KOPT-K1 (cell line): ENCODE data around the gene PRSS2.
"Not testable (repeated sequence)": the region's sequence is repeated elsewhere in the genome, so short reads cannot be mapped to it uniquely, and the experiment has no call there.

ENCODE experiments used
- H3K27ac ChIP-seq: fragments of 200-600 bp; sonication (generic); 2 replicates; pipeline ENCODE4 v1.5.1; 2016; ENCODE audit warnings: antibody characterized with exemption, mild to moderate bottlenecking, low read depth, low read length; ENCODE audit not compliant: poor library complexity, severe bottlenecking
- H3K36me3 ChIP-seq: fragments of 200-600 bp; sonication (generic); 2 replicates; pipeline ENCODE4 v1.5.1; 2017; ENCODE audit warnings: antibody characterized with exemption, mild to moderate bottlenecking, low read length, moderate library complexity; ENCODE audit not compliant: insufficient read depth
- H3K9me3 ChIP-seq: fragments of 200-600 bp; sonication (generic); 2 replicates; pipeline ENCODE4 v1.5.1; 2017; ENCODE audit warnings: antibody characterized with exemption, low read length, mild to moderate bottlenecking; ENCODE audit not compliant: insufficient read depth, poor library complexity, severe bottlenecking

PRSS2 gene

DNA sequence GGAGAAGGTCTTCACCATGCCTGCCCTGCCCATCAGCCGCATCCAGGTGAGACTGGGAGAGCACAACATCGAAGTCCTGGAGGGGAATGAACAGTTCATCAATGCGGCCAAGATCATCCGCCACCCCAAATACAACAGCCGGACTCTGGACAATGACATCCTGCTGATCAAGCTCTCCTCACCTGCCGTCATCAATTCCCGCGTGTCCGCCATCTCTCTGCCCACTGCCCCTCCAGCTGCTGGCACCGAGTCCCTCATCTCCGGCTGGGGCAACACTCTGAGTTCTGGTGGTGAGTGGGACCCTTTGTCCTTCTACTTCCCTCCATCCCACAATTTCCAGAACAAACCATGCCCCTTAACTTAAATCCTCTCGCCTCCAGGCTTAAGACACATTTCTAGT, 2.5 kb downstream of the PRSS2 start:
- H3K27ac ChIP-seq = no peak overlapping the region
- H3K36me3 ChIP-seq = no peaks in the 10 kb centered on the region
- no peaks in the 10 kb centered on the region for H3K9me3 ChIP-seq

DNA sequence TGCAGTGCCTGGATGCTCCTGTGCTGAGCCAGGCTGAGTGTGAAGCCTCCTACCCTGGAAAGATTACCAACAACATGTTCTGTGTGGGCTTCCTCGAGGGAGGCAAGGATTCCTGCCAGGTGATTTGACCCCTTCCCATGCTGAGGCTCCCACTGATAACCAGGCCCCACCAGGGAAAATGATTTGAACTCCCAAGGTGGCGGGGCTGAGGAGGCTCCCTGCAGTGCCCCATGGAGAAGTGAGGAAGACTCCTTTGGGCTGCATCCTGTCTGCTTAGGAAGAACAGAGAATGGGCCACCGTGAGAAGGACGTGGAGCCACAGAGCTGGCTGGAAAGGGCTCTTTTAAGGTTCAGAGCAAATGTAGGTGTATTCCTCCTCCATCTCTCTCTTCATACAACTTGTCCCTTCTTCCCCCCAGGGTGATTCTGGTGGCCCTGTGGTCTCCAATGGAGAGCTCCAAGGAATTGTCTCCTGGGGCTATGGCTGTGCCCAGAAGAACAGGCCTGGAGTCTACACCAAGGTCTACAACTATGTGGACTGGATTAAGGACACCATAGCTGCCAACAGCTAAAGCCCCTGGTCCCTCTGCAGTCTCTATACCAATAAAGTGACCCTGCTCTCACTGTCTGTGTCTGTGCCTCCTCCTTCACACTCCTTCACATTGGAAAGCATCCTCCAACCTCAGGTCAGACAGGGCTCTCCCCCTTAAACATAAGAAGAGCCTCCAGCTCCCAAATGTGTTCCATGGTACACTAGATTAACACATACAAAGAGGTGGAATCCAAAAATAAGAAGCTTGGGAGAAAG, 3.4 kb downstream of the PRSS2 start:
- H3K27ac ChIP-seq = no peak overlapping the region
- no peaks in the 10 kb centered on the region for H3K36me3 ChIP-seq
- H3K9me3 ChIP-seq = no peaks in the 10 kb centered on the region

- Histone ChIP-seq H3K36me3 (no peaks in the 10 kb centered on the region), H3K9me3 (no peaks in the 10 kb centered on the region), H3K27ac (no peak overlapping the region)
Measured at GRCh38 chr7:142774826-142775225, 4.1 kb downstream of the PRSS2 start.

DNA sequence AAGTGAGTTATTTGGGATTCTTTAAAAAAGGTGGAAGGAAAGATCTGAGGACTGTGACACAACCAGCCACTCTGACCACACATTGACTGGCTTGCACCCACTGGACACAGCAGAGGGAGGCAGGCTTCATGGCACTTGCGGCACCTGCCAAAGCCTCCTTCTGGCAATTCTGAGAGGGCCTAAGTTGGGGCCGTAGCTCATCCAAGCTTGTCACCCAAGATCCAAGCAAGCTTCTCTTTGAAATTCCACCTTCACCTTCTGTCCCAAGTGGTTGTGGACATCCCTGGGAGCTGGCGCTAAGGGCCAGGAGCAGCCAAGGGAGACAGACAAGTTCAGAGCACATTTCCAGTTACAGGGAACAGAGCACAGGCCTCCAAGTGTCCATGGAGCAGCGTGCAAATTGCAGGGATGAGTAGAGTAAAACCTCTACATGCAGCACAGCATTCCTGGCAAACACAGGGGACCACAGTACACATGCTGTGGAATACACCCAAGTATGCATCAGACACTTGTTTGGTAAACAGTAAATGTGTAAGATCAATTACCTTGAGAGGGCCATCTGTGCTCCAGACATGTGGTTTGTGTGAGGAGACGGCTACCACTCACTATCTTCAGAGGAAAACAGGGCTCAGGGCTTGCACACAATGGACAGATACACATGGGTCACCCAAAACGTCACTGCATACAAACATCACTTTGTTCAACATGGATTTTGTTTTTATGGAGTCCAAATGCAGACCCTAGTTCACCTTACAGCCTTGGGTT, 4.8 kb downstream of the PRSS2 start:
- H3K36me3 ChIP-seq, H3K9me3 ChIP-seq, H3K27ac ChIP-seq: not testable (repeated sequence)

DNA sequence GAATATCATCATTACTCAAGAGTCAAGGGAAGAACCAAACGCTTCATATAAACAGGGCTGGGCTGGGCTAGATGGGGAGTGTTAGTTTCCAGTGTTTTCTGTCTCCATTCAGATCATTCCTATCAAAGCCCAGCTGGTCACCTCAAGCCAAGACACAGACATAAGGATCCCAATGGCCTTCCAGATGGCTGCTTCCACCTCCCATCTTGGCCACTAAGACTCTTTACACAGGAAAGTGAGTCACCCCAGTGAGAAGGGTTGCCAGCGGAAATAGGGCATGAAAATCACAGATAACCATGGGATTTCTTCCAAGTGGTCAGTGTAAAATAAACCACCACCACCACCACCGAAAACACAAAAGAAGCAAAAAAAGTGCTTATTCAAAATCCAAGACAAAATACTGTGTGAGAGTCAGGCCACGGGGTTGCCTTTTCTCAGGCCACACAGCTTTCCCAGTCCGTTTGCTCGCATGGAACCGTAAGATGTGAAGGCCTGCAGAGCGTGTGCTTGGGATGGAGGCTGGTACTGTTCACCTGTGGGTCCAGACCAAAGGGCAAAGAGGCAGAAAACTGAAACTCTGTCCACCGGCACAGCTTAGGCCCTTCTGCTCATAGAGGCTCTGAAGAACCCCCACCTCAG, 5.6 kb downstream of the PRSS2 start:
- no peak overlapping the region for H3K27ac ChIP-seq

DNA sequence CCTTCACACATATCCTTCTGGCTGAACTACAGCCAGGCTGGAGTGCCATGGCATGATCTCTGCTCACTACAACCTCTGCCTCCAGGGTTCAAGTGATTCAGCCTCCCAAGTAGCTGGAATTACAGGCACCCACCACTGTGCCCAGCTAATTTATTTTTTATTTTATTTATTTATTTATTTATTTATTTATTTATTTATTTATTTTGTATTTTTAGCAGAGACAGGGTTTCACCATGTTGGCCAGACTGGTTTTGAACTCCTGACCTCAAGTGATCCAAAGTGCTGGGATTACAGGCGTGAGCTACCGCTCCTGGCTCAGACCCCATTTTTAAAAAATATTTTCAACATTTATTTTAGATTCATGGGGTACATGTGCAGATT, 6.1 kb downstream of the PRSS2 start:
- not testable (repeated sequence) for H3K27ac ChIP-seq, H3K36me3 ChIP-seq, H3K9me3 ChIP-seq

More for the DNA sequence above, 5.6 kb downstream of the PRSS2 start:
- Histone ChIP-seq H3K9me3 (no peaks in the 10 kb centered on the region), H3K36me3 (no peaks in the 10 kb centered on the region)

GRCh38 chr7:142777318-142777717, 6.5 kb downstream of the PRSS2 start:
- Histone ChIP-seq H3K36me3 (no peaks in the 10 kb centered on the region), H3K9me3 (no peaks in the 10 kb centered on the region), H3K27ac (no peak overlapping the region)

- peaks cover 9% of the 10 kb centered on the region for H3K9me3 ChIP-seq
- H3K27ac ChIP-seq = no peak overlapping the region
- H3K36me3 ChIP-seq = peaks cover 14% of the 10 kb centered on the region
Measured at GRCh38 chr7:142782922-142783900, 12.4 kb downstream of the PRSS2 start.

DNA sequence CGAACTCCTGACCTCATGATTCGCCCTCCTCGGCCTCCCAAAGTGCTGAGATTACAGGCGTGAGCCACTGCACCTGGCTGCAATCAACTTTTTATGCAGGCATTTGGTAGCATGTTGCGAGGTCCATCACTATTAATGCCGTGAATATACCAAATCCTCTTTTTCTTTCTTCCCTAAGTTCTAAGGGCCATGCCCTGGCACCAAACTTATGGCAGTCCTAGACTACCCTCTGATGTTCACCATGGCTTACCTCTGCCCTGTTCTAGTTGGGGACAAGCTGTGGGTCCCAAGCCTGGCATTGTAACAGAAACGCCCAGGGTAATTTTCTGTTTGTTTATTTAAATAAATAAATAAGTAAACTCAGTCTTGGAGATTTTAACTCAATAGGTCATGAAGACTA, 13.3 kb downstream of the PRSS2 start:
- Histone ChIP-seq H3K9me3 (peaks cover 12% of the 10 kb centered on the region), H3K36me3 (peaks cover 23% of the 10 kb centered on the region), H3K27ac (no peak overlapping the region)

- Histone ChIP-seq H3K9me3 (peaks cover 12% of the 10 kb centered on the region), H3K27ac (no peak overlapping the region)
Measured at GRCh38 chr7:142784716-142785115, 13.9 kb downstream of the PRSS2 start.

DNA sequence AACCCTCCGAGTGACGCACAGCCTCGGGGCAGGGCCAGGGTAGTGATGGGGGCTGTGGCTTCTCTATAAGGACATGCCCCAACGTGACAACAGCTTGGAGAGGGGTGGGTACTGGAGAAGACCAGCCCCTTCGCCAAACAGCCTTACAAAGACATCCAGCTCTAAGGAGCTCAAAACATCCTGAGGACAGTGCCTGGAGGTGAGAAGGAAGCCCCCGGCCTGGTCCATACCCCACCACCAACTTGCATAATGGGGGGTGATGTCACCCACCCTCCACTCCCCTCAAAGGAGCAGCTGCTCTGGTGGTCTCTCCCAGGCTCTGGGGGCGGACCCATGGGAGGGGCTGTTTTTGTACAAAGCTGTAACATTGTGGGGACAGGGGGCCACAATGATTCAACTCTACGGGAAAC, 15.1 kb downstream of the PRSS2 start:
- H3K27ac ChIP-seq = no peak overlapping the region
- peaks cover 12% of the 10 kb centered on the region for H3K9me3 ChIP-seq
- H3K36me3 ChIP-seq = peaks cover 41% of the 10 kb centered on the region

More at GRCh38 chr7:142784716-142785115, 13.9 kb downstream of the PRSS2 start:
- peaks cover 29% of the 10 kb centered on the region for H3K36me3 ChIP-seq

- Histone ChIP-seq H3K36me3 (peaks cover 54% of the 10 kb centered on the region), H3K9me3 (peaks cover 12% of the 10 kb centered on the region), H3K27ac (peak overlapping the region; percentile 100)
Measured at GRCh38 chr7:142787034-142787768, 16.4 kb downstream of the PRSS2 start.

DNA sequence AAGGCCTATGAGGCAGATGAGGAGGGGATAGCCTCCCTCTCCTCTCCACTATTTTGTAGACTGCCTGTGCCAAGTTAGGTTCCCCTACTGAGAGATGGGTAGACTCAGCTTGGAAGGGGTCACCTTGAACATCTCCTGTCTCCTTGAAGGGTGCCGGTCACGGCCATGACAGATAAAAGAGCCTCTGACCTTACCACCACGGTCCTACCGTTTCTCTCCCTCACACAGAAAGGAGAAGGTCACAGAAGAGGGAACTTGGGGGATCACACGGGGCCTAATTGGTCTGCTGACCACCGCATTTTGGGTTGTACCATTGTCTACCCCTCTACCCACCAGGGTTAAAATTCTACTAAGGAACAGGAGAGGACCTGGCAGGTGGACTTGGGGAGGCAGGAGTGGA, 17.0 kb downstream of the PRSS2 start:
- Histone ChIP-seq H3K27ac (peak overlapping the region; percentile 100), H3K9me3 (peaks cover 12% of the 10 kb centered on the region), H3K36me3 (peaks cover 60% of the 10 kb centered on the region)
